NCI-H2081 (cell line): Measurements from ENCODE around the gene BABAM2.
"Not testable (repeated sequence)": the region's sequence is repeated elsewhere in the genome, so short reads cannot be mapped to it uniquely, and the experiment has no call there.

Experiments used
- DNase-seq, 2 experiments: peaks; one replicate each; lab custom pipeline; 2025; lab: John Stamatoyannopoulos, UW

Gene BABAM2

DNA sequence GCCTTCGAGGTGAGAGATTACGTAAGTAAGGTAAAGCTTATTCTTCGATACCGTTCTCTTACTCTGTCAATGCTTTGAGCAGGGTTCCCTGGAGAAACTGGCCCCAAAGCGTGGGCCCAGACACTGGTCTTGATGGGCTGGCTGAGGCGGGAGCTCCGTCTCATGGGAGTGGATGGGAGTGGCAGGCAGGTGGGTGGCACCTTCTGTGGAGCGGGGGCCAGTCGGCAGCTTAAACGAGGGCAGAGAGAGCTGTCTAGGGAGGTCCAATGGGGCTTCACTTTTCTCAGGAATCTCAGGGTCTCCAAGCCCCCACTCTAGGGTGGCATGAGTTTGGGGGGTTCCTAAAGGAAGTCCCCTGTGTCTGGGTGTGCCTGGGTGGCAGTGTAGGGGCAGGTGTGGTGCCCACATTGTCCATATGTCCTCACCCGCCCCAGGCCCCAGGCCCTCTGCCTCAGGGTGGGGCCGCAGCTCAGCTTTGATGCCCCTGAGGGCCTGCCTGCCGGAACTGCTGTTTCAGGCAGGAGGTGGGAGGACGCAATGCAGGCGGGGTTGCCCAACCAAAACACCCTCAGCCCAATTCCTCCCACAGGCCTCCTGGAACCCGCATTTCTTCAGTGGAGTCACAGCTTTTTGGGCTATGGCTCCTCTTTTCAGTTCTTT lies 469.7 kb downstream of the BABAM2 start:
- DNase-seq = no peak

DNA sequence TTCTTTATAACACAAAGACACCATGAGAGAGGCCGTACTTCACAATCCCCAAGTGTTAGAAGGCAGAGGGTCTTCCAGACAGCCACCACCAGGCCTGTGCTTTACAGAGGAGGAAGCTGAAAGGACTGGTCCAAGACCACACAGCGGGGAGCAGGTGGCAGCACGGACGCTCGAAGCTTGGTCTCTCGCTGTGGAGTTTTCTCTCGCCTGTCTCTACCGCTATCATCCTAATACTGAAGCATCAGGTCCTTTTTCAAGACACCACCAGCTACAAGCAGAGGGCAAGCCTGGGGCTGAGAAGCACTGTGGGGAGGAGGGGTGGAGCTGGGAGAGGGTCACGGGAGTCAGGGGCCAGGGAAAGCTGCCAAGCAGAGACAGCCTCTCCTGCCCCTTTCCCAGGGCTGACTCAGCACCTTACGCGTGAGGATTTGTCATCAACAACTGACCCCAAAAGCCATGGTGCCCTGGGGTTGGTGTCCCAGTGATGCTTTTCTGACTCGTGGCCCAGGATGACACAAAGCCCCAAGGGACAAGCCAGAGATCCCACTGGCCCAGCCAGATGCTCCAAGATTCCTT lies 470.3 kb downstream of the BABAM2 start:
- no peak for DNase-seq

DNA sequence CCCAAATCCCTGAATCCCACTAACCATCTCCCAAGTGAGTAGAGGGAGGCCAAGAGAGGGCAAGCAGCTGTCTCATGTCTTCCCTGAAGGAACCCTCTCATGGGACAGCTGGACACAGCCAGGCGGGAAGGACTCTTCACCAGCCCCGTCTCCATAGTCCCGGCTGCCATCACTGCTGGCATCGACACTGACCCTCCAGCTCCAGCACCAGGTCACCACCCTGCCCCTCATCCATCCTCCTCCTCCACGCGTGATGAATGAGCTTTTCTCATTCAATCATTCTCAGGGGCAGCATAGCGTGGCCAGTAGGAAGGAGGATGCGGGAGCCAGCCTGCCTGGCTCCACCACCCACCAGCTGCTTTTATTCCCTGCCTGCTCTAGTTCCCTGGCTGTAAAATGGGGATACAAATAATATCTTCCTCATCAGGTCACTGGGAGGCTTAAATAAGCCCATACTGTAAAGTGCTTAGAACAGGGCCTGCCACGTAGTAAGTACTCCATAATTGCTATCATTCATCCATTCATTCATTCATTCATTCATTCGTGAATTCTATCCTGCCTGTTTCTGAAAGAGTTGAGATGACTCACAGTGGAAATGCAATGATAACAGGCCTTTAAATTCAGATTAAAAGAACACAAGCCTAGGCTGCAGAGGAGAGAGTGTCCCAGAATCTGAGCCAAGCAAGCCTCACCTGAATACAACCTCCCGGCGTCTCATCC lies 471.6 kb downstream of the BABAM2 start:
- no peak for DNase-seq

GRCh38 chr2:28362991-28363521 lies 472.5 kb downstream of the BABAM2 start:
- DNase-seq = no peak

- no peak for DNase-seq
Observed at GRCh38 chr2:28363686-28364280, 473.3 kb downstream of the BABAM2 start.

- DNase-seq = no peak
Observed at GRCh38 chr2:28364610-28365009, 474.1 kb downstream of the BABAM2 start.

DNA sequence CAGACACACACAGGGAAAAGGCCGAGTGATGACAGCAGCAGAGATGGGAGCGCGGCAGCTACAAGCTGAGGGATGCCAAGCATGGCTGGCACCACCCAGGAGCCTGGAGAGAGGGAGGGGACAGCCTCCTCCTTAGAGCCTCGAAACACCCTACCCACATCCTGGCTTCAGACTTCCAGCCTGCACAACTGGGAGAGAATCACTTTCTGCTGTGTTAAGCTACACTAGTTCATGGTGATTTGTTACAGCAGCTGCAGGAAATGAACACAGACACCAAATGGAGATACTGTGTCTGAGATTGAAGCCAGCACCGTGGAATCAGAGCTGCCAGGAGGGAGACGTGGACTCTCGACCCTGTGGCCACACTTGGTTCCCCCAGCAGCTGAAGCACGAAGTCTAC lies 474.6 kb downstream of the BABAM2 start:
- DNase-seq = no peak

- DNase-seq = no peak
Observed at GRCh38 chr2:28366149-28366495, 475.6 kb downstream of the BABAM2 start.

DNA sequence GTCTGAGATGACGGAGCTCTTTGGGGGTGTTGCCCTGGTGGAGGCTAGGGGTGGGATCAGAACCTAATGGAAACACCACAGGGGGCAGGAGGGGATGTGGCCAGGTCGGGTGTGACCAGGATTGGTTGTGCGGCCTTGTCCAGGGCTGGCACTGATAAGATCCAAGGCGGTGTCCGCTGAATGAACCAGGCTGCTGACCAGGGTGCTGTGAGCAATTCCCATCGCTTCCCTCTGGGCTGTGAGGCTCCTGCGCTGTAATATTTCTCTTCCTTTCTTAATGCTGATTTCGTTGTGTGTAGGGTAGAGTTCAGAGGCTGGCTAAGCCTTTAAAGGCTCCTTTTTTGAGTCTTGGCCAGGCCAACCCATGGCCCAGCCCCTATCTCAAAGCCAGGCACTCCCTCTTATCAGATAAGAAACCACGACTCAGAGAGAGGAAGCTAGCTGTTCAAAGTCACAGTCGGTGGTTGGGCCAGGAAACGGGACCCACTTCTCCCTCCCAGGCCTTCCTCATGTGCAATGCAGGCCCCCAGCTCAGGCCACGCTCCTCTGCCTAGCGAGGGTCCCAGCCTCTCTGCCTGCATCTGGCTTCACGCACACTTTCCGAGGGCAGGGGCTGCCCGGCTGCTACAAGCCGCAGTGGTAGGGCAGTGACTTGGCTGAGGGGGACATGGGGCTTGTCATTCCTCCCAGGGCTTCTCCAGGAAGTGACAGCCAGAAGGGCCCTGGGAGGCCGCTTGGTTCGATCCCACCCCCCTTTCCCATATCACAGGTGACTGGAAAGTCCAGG lies 476.2 kb downstream of the BABAM2 start:
- no peak for DNase-seq

- no peak for DNase-seq
Observed at GRCh38 chr2:28367667-28368356, 477.3 kb downstream of the BABAM2 start.

GRCh38 chr2:28368357-28368798 lies 477.8 kb downstream of the BABAM2 start:
- no peak for DNase-seq

DNA sequence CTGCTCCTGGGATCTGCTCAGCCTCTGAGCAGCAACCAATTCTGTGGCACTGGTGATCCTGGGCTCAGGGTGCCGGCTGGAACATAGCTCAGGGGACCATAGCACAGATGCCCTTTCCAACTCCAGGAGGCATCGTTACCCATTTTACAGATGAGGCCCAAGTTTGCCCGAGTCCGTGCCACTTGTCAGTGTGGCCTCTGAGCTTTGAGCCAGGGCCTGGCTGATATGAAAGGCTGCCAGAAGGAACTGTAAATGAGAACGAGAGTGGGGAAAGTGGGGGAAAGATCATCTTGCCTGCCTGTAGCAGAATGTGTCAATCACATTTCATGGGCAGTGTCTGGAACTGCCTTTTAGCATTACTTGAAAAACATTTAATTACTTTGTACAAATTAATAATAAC lies 478.8 kb downstream of the BABAM2 start:
- DNase-seq = no peak

DNA sequence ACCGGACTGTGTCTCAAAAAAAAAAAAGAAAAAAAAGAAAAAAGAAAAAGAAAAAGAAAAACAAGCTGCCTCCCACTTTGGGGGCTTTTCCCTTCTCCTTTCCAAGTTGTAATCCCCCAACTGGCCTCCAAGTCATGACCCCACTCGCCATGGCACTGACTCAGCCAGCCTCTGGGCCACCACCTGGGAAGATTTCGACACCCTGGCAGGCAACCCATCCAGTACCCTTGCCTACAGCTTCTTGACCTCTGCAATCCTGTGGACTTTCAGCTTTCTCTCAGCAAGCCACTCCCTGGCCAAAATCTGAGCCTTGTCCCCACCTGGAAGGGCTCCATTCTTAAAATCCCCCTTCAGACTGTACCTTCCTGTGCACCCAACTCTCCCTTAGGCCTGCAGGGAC lies 479.8 kb downstream of the BABAM2 start:
- no peak for DNase-seq

GRCh38 chr2:28371728-28372127 lies 481.2 kb downstream of the BABAM2 start:
- DNase-seq = not testable (repeated sequence)

DNA sequence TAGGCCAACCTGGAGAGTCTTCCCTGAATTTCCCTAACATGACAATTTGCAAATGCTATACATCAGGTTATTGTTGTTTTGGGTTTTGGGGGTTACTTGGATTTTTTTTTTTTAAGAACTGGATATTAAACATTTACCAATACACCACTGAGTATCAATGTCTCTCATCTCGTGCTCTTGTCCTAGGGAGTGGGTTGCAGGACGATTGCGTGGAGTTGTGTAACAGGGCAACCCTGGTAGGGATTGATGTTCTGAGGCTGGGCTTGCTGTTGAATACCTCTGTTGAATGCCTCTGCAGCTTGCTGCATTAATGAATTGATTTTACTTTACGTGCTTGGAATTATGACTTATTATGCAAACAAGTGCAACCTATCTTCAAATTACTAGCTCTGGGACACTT lies 483.3 kb downstream of the BABAM2 start:
- DNase-seq = no peak

DNA sequence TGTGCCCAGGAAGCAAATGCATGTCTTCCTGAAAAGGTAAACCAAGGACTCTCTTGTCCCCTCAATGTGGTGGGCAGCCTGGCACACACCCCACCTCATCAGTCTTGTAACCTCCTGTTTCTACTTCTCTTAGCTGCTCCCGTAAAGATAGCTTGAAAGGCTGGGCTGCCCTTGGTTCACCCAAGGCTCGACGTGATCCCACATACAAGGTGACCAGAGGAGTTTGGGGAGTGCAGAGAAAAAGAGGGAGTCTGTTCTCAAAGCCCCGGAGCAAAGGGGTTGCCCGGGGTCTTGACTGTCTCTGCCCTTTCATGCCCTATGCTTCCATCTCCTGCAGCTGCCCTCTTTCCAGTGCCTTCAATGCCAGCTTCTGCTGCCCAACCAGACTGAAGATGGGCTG lies 483.8 kb downstream of the BABAM2 start:
- DNase-seq = no peak

GRCh38 chr2:28375236-28375635 lies 484.7 kb downstream of the BABAM2 start:
- DNase-seq = no peak

- no peak for DNase-seq
Observed at GRCh38 chr2:28375742-28376631, 485.5 kb downstream of the BABAM2 start.

GRCh38 chr2:28377195-28377816 lies 486.8 kb downstream of the BABAM2 start:
- DNase-seq = no peak
